ENCODE measurements around the gene BPTF. TPM values are rescaled to one million over a fixed set of nuclear protein-coding genes. Genes with fewer than 3 reads are reported as not detected.
"Not testable (repeated sequence)": the region's sequence is repeated elsewhere in the genome, so short reads cannot be mapped to it uniquely, and the experiment has no call there.

Gene BPTF
- total RNA-seq, 1 donor, result 90.0 TPM

DNA sequence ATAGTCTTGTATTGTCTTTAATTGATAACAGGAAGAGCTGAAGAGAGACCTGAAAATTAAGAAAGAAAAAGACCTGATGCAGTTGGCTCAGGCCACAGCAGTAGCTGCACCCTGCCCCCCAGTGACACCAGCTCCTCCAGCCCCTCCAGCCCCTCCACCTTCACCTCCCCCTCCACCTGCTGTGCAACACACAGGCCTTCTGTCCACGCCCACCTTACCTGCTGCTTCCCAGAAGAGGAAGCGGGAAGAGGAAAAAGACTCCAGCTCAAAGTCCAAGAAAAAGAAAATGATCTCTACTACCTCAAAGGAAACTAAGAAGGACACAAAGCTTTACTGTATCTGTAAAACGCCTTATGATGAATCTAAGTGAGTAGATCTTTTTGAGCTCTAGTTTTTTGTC is 134.2 kb downstream of the BPTF start:
- H3K27me3 ChIP-seq (ENCODE audit: insufficient read depth, low read length), result no peaks in the 10 kb centered on the region

GRCh38 chr17:67960276-67960675 is 135.0 kb downstream of the BPTF start:
- not testable (repeated sequence) for H3K27me3 ChIP-seq (ENCODE audit: insufficient read depth, low read length); H3K9me3 ChIP-seq (ENCODE audit: low read depth, low read length); H3K4me1 ChIP-seq (ENCODE audit: insufficient read depth, low read length); H3K4me3 ChIP-seq (ENCODE audit: low read length)

More for the DNA sequence above, 134.2 kb downstream of the BPTF start:
- Histone ChIP-seq H3K4me1 (ENCODE audit: insufficient read depth, low read length) (no peaks in the 10 kb centered on the region), H3K4me3 (ENCODE audit: low read length) (no peak overlapping the region), H3K9me3 (ENCODE audit: low read depth, low read length) (no peaks in the 10 kb centered on the region)

GRCh38 chr17:67962156-67962555 is 136.9 kb downstream of the BPTF start:
- H3K27me3 ChIP-seq (ENCODE audit: insufficient read depth, low read length); H3K4me3 ChIP-seq (ENCODE audit: low read length); H3K4me1 ChIP-seq (ENCODE audit: insufficient read depth, low read length); H3K9me3 ChIP-seq (ENCODE audit: low read depth, low read length): not testable (repeated sequence)

DNA sequence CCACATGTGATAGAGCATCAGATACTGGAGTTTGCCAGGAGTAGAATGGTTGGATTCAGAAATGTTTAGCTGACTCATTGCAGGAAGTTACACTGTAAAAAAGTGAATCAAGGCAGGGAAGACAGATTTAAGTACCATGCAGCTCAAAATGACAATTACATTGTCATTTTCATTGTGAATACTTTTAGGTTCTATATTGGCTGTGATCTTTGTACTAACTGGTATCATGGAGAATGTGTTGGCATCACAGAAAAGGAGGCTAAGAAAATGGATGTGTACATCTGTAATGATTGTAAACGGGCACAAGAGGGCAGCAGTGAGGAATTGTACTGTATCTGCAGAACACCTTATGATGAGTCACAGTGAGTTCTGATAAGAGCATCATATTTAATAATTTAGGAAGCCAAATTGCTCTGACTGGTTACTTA is 137.9 kb downstream of the BPTF start:
- not testable (repeated sequence) for H3K4me3 ChIP-seq (ENCODE audit: low read length); H3K27me3 ChIP-seq (ENCODE audit: insufficient read depth, low read length); H3K9me3 ChIP-seq (ENCODE audit: low read depth, low read length)

GRCh38 chr17:67970783-67971182 is 145.5 kb downstream of the BPTF start:
- no peaks in the 10 kb centered on the region for H3K9me3 ChIP-seq (ENCODE audit: low read depth, low read length)
- no peaks in the 10 kb centered on the region for H3K27me3 ChIP-seq (ENCODE audit: insufficient read depth, low read length)
- H3K4me3 ChIP-seq (ENCODE audit: low read length), result no peak overlapping the region
- H3K4me1 ChIP-seq (ENCODE audit: insufficient read depth, low read length), result no peaks in the 10 kb centered on the region

More for the DNA sequence above, 137.9 kb downstream of the BPTF start:
- not testable (repeated sequence) for H3K4me1 ChIP-seq (ENCODE audit: insufficient read depth, low read length)

- no peaks in the 10 kb centered on the region for H3K9me3 ChIP-seq (ENCODE audit: low read depth, low read length)
These were observed 148.9 kb downstream of the BPTF start for GRCh38 chr17:67974185-67974584.

DNA sequence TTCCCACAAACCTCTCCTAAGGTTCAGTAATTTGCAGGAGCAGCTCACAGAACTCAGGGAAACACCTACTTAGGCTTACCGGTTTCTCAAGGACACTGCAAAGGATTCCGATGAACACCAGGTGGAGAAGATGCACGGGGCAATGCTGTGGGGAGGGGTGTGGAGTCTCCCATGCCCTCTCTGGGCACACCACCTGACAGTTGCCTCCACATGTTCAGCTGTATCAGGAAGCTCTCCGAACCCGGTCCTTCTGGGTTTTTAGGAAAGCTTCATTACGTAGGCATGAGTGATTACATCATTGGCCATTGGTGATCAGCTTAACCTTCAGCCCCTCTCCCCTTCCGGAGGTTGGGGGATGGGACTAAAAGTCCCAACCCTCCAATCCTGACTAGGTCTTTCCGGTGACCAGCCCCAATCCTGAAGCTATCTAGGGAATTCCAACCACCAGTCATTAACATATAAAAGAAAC is 149.3 kb downstream of the BPTF start:
- Histone ChIP-seq H3K4me3 (ENCODE audit: low read length) (no peak overlapping the region), H3K27me3 (ENCODE audit: insufficient read depth, low read length) (no peaks in the 10 kb centered on the region), H3K4me1 (ENCODE audit: insufficient read depth, low read length) (no peaks in the 10 kb centered on the region), H3K9me3 (ENCODE audit: low read depth, low read length) (no peaks in the 10 kb centered on the region)

More at GRCh38 chr17:67974185-67974584, 148.9 kb downstream of the BPTF start:
- no peaks in the 10 kb centered on the region for H3K4me1 ChIP-seq (ENCODE audit: insufficient read depth, low read length)
- no peaks in the 10 kb centered on the region for H3K27me3 ChIP-seq (ENCODE audit: insufficient read depth, low read length)
- H3K4me3 ChIP-seq (ENCODE audit: low read length), result no peak overlapping the region

GRCh38 chr17:67976306-67976705 is 151.0 kb downstream of the BPTF start:
- H3K9me3 ChIP-seq (ENCODE audit: low read depth, low read length); H3K4me3 ChIP-seq (ENCODE audit: low read length); H3K27me3 ChIP-seq (ENCODE audit: insufficient read depth, low read length); H3K4me1 ChIP-seq (ENCODE audit: insufficient read depth, low read length): not testable (repeated sequence)

DNA sequence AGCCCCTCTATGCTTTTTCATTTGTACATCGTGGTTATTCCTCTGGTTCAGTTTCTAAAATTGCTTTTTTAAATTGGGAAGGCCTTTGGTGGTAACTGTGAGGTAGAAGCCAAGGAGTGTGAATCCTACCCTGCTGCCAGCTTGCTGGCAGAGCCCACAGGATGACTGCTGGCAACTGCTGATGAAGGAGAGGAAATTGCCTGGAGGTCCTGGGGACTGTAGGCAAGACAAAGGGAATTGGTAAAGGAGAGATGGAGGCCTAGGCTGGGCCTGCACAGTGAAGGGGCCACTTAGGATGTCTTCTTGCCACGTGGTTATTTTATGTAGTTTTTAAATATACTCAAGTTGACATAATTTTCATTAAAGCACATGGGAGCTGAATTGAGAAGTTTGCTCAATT is 155.2 kb downstream of the BPTF start:
- Histone ChIP-seq H3K27me3 (ENCODE audit: insufficient read depth, low read length) (no peaks in the 10 kb centered on the region), H3K4me1 (ENCODE audit: insufficient read depth, low read length) (no peaks in the 10 kb centered on the region), H3K9me3 (ENCODE audit: low read depth, low read length) (no peaks in the 10 kb centered on the region), H3K4me3 (ENCODE audit: low read length) (no peak overlapping the region)

GRCh38 chr17:67980883-67981282 is 155.6 kb downstream of the BPTF start:
- not testable (repeated sequence) for H3K4me3 ChIP-seq (ENCODE audit: low read length); H3K9me3 ChIP-seq (ENCODE audit: low read depth, low read length); H3K27me3 ChIP-seq (ENCODE audit: insufficient read depth, low read length); H3K4me1 ChIP-seq (ENCODE audit: insufficient read depth, low read length)

GRCh38 chr17:67982034-67982640 is 156.8 kb downstream of the BPTF start:
- Histone ChIP-seq H3K9me3 (ENCODE audit: low read depth, low read length) (no peaks in the 10 kb centered on the region), H3K4me3 (ENCODE audit: low read length) (no peak overlapping the region), H3K4me1 (ENCODE audit: insufficient read depth, low read length) (no peaks in the 10 kb centered on the region), H3K27me3 (ENCODE audit: insufficient read depth, low read length) (no peaks in the 10 kb centered on the region)

DNA sequence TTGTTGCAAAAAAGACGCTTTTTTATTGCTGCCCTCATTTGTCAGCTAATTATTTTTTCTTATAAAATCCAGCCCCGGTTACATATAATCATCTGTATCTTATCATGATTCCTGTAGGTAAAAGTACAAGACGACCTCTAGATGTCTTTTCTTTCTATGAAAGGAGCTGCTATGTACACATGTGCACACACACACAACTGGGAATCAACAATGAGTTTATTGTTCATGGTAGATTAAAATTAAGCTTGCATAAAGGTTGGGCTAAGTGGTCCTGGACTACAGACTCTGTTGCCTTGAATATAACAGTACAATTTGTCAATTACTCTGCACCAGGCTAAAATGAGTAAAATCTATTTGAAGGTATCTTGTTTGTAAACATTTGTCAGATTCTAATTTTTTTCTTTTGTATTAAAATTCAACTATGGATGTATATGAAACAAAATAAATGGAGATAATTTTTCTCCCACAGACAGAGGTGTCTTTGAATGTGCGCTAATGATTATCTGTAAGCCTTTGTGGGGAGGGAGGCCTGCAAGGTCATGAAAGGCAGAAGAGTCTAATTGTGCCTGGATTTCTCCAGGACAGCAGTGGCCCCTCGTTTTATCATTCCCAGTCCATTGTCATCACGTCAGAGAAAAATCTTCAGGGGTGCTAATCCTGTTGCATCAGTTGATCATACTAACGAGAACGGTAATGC is 157.5 kb downstream of the BPTF start:
- no peak overlapping the region for H3K4me3 ChIP-seq (ENCODE audit: low read length)
- no peaks in the 10 kb centered on the region for H3K4me1 ChIP-seq (ENCODE audit: insufficient read depth, low read length)

DNA sequence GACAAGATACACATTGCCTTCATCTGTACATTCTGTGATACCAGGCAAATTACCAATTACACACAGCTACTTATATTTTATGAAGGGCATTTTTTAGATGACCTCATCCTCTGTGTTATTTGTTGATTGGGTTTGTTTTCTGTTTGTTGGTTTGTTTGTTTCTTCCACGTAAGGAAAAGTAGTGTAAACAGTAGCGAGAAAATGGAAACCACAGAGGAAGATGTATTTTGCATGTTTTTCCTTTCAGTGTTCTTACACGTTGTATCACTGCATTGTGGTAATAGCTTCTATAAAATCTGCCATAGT is 158.0 kb downstream of the BPTF start:
- Histone ChIP-seq H3K27me3 (ENCODE audit: insufficient read depth, low read length) (no peaks in the 10 kb centered on the region), H3K4me3 (ENCODE audit: low read length) (no peak overlapping the region), H3K4me1 (ENCODE audit: insufficient read depth, low read length) (no peaks in the 10 kb centered on the region), H3K9me3 (ENCODE audit: low read depth, low read length) (no peaks in the 10 kb centered on the region)

More for the DNA sequence above, 157.5 kb downstream of the BPTF start:
- Histone ChIP-seq H3K9me3 (ENCODE audit: low read depth, low read length) (no peaks in the 10 kb centered on the region), H3K27me3 (ENCODE audit: insufficient read depth, low read length) (no peaks in the 10 kb centered on the region)

DNA sequence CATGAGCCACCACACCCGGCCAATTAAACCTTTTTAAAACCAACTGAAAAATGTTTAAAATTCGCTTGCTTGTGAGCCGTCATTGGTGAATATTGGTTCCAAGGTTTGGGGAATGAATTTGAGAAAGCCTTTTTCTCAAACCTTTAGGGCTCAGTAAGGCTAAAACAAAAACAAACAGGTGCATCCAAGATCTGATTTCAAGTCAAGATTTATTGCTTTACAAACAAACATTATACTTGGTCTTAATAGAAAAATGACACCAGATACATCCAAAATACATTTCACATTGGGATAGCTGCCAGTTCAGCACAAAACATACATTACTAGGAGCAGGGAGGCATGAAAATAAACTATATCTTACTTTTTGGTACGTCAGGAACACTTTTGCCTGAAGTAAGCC is 165.6 kb downstream of the BPTF start:
- H3K27me3 ChIP-seq (ENCODE audit: insufficient read depth, low read length), result peaks cover 7% of the 10 kb centered on the region
- H3K4me3 ChIP-seq (ENCODE audit: low read length), result no peak overlapping the region
- no peaks in the 10 kb centered on the region for H3K9me3 ChIP-seq (ENCODE audit: low read depth, low read length)
- peaks cover 32% of the 10 kb centered on the region for H3K4me1 ChIP-seq (ENCODE audit: insufficient read depth, low read length)

- Histone ChIP-seq H3K4me1 (ENCODE audit: insufficient read depth, low read length) (peaks cover 41% of the 10 kb centered on the region), H3K27me3 (ENCODE audit: insufficient read depth, low read length) (peaks cover 7% of the 10 kb centered on the region), H3K9me3 (ENCODE audit: low read depth, low read length) (no peaks in the 10 kb centered on the region), H3K4me3 (ENCODE audit: low read length) (peak overlapping the region; percentile 65)
These were observed 167.3 kb downstream of the BPTF start for GRCh38 chr17:67992548-67993152.
